Vagina (tissue), 2 donors: ENCODE data around the gene QRICH1. TPM values are rescaled to one million over a fixed set of nuclear protein-coding genes. Genes with fewer than 3 reads are reported as not detected.

Experiments used
- DNase-seq, 2 donors: peaks; one replicate each; pipeline ENCODE4 v3.0.0-alpha.2; 2017; ENCODE audit errors: extremely low spot score in 2 of 2
- H3K27ac ChIP-seq: fragments of 200-600 bp; sonication (generic); one replicate; pipeline ENCODE4 v1.5.1; 2019
- H3K27me3 ChIP-seq: fragments of 200-600 bp; sonication (generic); one replicate; pipeline ENCODE4 v1.5.1; 2019
- H3K36me3 ChIP-seq, 2 donors: fragments of 200-600 bp; sonication (generic); one replicate each; pipeline ENCODE4 v1.5.1; 2017 to 2019
- H3K4me1 ChIP-seq: fragments of 200-600 bp; sonication (generic); one replicate; pipeline ENCODE4 v1.5.1; 2019
- H3K4me3 ChIP-seq, 2 donors: fragments of 200-600 bp; sonication (generic); 1 replicate in 1 of 2; 2 replicates in 1 of 2; pipeline ENCODE4 v1.5.1; 2016 to 2019
- H3K9me3 ChIP-seq: fragments of 200-600 bp; sonication (generic); one replicate; pipeline ENCODE4 v1.5.1; 2019
- CTCF ChIP-seq, 3 experiments: fragments of 450-650 bp in 2 of 3; fragments of 200-600 bp in 1 of 3; sonication (generic) in 1 of 3; IDR thresholded peaks; one replicate each; pipeline ENCODE4 v1.5.1; 2017 to 2019; ENCODE audit warnings: antibody characterized with exemption in 3 of 3, mild to moderate bottlenecking in 2 of 3, moderate library complexity in 2 of 3
- POLR2A ChIP-seq, 2 donors: fragments of 450-650 bp; IDR thresholded peaks; one replicate each; pipeline ENCODE4 v1.6.1; 2017; ENCODE audit warnings: antibody characterized with exemption in 2 of 2, mild to moderate bottlenecking in 2 of 2, moderate library complexity in 2 of 2
- POLR2AphosphoS5 ChIP-seq, 2 donors: sonication (generic); formaldehyde crosslinking; IDR thresholded peaks; one replicate each; pipeline ENCODE4 v1.9.0; 2017; ENCODE audit warnings: antibody characterized with exemption in 2 of 2, mild to moderate bottlenecking in 2 of 2, low read depth in 1 of 2; ENCODE audit not compliant: insufficient read depth in 1 of 2
- intact Hi-C: fragments of 100-400 bp; cut with DNase I; formaldehyde crosslinking; loops from one replicate; pipeline ENCODE4 v1.15.1; 2023
- total RNA-seq: library from RNA; depleted of rRNA; stranded (reverse); fragments of >200 nt; gene quantifications from one replicate; pipeline ENCODE4 v1.2.3, GENCODE V29; 2016

QRICH1 gene
- total RNA-seq, 1 donor from 2014 or later = 124 TPM

GRCh38 chr3:49004352-49005302 is 89.2 kb downstream of the QRICH1 start:
- DNase-seq = no peak
- peaks cover 18% of the 10 kb centered on the region for H3K4me1 ChIP-seq
- H3K4me3 ChIP-seq = no peak overlapping the region
- no peaks in the 10 kb centered on the region for H3K36me3 ChIP-seq
- no peaks in the 10 kb centered on the region for H3K27me3 ChIP-seq
- TF ChIP-seq CTCF (IDR thresholded peaks at IDR 0.05) (no peak), POLR2A (IDR thresholded peaks at IDR 0.05) (no peak), POLR2AphosphoS5 (IDR thresholded peaks at IDR 0.05; ENCODE audit: insufficient read depth in 1 of 2, low read depth in 1 of 2) (no peak)
- intact Hi-C loops = loop anchor here (5.0 kb wide), 1 partner anchor 88 kb away; the partner anchor contains the start of gene QRICH1
- H3K9me3 ChIP-seq = no peaks in the 10 kb centered on the region
- H3K27ac ChIP-seq = no peak overlapping the region

GRCh38 chr3:49001155-49001554 is 92.7 kb downstream of the QRICH1 start:
- TF ChIP-seq POLR2A (IDR thresholded peaks at IDR 0.05) (no peak), CTCF (IDR thresholded peaks at IDR 0.05) (no peak), POLR2AphosphoS5 (IDR thresholded peaks at IDR 0.05; ENCODE audit: insufficient read depth in 1 of 2, low read depth in 1 of 2) (no peak)
- H3K36me3 ChIP-seq = peaks cover 0 to 9% of the 10 kb centered on the region in 2 donors
- no peak overlapping the region for H3K27ac ChIP-seq
- H3K27me3 ChIP-seq = no peaks in the 10 kb centered on the region
- intact Hi-C loops = no loop called here
- H3K4me3 ChIP-seq = no peak overlapping the region
- DNase-seq = no peak
- peaks cover 2% of the 10 kb centered on the region for H3K4me1 ChIP-seq
- H3K9me3 ChIP-seq = no peaks in the 10 kb centered on the region

DNA sequence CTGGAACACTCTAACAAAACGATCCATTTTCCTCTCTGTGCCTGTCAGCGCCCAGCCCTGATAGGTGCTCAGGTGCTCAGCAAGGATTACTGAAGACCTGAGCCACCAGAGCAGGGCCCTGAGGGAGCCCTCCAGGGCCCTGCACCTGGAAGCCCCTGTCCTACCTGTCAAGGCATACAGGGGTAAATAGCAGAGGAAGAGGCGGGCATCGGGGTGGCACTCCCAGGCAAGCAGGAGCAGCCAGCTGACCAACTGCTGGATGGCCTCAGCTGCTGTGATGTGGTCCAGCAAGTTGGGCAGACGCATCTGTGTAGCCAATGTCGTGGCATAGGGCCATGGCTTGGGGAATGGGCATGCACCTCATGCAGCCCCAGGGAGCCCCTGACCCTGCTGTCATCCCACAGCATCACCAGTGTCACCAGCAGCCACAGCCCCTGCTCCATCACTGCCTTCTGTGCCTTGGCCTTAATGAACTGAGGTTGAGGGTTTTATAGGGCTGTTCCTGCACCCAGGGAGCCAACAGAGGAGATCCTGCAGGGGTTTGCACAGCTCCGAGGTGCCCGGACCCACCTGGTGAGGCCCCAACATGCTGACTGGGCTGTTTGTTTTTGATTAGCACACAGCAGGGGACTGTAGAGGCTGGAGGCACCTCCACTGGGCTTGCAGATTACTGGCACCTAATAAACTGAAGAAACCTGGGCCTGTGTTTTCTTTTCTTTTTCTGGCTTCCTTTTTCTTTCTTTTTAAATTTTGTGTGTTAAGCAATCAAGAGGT is 94.6 kb downstream of the QRICH1 start:
- no peaks in the 10 kb centered on the region for H3K27me3 ChIP-seq
- H3K4me3 ChIP-seq = no peak overlapping the region
- peaks cover 0 to 9% of the 10 kb centered on the region in 2 donors for H3K36me3 ChIP-seq
- no peak for DNase-seq
- no peaks in the 10 kb centered on the region for H3K9me3 ChIP-seq
- TF ChIP-seq CTCF (IDR thresholded peaks at IDR 0.05) (no peak), POLR2AphosphoS5 (IDR thresholded peaks at IDR 0.05; ENCODE audit: insufficient read depth in 1 of 2, low read depth in 1 of 2) (no peak), POLR2A (IDR thresholded peaks at IDR 0.05) (no peak)
- H3K4me1 ChIP-seq = no peaks in the 10 kb centered on the region
- intact Hi-C loops = no loop called here
- H3K27ac ChIP-seq = no peak overlapping the region

DNA sequence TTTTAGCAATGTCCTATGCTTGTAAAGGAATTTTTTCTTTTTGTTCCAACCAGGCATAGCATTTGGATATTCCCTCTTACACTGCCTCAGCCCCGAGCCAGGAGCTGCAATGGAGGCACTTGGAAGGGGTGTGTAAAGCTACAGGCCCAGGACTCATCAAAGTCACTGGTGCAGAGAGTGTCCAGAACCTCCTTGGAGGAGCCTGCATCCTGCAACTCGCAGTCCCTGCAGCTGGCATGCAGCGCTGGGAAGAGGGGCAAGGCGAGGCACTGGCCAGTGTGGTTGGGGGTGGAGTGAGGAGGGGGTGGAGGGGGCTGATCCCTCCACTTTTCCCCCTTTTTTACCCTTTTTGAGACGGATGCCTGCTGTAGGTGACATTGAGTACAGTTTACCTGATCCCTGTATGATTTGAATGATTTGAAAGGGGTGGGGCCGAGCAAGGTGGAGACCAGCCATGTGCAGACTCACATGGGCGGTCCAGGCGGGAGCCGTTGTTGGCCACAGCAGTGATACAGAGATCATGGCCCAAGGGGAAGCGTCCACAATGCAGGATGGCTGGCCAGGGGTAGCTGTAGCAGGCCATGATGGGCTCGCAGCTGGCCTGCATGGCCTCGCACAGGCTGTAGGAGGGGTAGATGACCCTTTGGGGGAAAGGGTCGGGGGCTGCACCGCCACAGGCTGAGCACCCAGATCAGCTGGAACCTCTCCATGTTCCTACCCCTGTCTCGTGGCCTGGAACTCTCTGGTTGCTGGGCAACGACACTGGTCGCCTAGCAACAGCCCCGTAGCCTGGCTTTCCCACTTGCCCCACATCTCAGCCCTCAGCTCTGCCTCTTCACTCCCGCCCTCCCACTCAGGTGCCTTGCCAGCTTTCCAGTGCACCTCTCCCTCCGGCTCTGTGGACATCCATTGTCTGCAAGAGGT is 95.9 kb downstream of the QRICH1 start:
- DNase-seq = no peak
- H3K27ac ChIP-seq = no peak overlapping the region
- H3K4me1 ChIP-seq = no peaks in the 10 kb centered on the region
- TF ChIP-seq POLR2A (IDR thresholded peaks at IDR 0.05) = no peak
- TF ChIP-seq CTCF (IDR thresholded peaks at IDR 0.05) = no peak
- intact Hi-C loops = no loop called here
- H3K27me3 ChIP-seq = no peaks in the 10 kb centered on the region
- H3K9me3 ChIP-seq = no peaks in the 10 kb centered on the region
- H3K36me3 ChIP-seq = peaks cover 0 to 9% of the 10 kb centered on the region in 2 donors
- no peak overlapping the region for H3K4me3 ChIP-seq
